Heart left ventricle (tissue), 16 donors: ENCODE data around the gene SERINC2. TPM values are rescaled to one million over a fixed set of nuclear protein-coding genes. Genes with fewer than 3 reads are reported as not detected.
"Not testable (repeated sequence)": the region's sequence is repeated elsewhere in the genome, so short reads cannot be mapped to it uniquely, and the experiment has no call there.

Experiments used
- ATAC-seq, 4 donors: fragments of 200-7000 bp; cut with Tn5 transposase; one replicate each; pipeline ENCODE4 v1.9.1; 2020 to 2022; ENCODE audit warnings: moderate library complexity in 4 of 4, mild to moderate bottlenecking in 3 of 4, moderate number of reproducible peaks in 1 of 4
- DNase-seq, 5 donors: peaks; one replicate each; pipeline ENCODE4 v3.0.0-alpha.2; 2020
- H3K27ac ChIP-seq, 12 donors: fragments of 200-600 bp; sonication (generic) in 4 of 12; one replicate each; pipeline versions ENCODE4 v1.5.0 to v1.8.0; 2016 to 2022; ENCODE audit warnings: mild to moderate bottlenecking in 2 of 12
- H3K27me3 ChIP-seq, 9 donors: fragments of 200-600 bp; sonication (generic) in 2 of 9; one replicate each; pipeline versions ENCODE4 v1.5.1 to v1.8.0; 2016 to 2022; ENCODE audit warnings: mild to moderate bottlenecking in 3 of 9
- H3K36me3 ChIP-seq, 9 donors: fragments of 200-600 bp; sonication (generic) in 2 of 9; one replicate each; pipeline versions ENCODE4 v1.5.0 to v1.8.0; 2018 to 2022; ENCODE audit warnings: mild to moderate bottlenecking in 2 of 9
- H3K4me1 ChIP-seq, 12 donors: fragments of 200-600 bp; sonication (generic) in 4 of 12; one replicate each; pipeline versions ENCODE4 v1.5.0 to v1.8.0; 2016 to 2022; ENCODE audit warnings: mild to moderate bottlenecking in 3 of 12
- H3K4me3 ChIP-seq, 12 donors: fragments of 200-600 bp; sonication (generic) in 4 of 12; one replicate each; pipeline versions ENCODE4 v1.5.0 to v1.8.0; 2017 to 2022; ENCODE audit warnings: mild to moderate bottlenecking in 9 of 12, moderate library complexity in 4 of 12
- H3K9me3 ChIP-seq, 12 donors: fragments of 200-600 bp; sonication (generic) in 4 of 12; one replicate each; pipeline versions ENCODE4 v1.5.0 to v1.8.0; 2016 to 2022; ENCODE audit warnings: mild to moderate bottlenecking in 1 of 12
- CTCF ChIP-seq, 12 donors: fragments of 200-600 bp; sonication (generic) in 4 of 12; IDR thresholded peaks; one replicate each; pipeline versions ENCODE4 v1.5.0 to v1.8.0; 2018 to 2022; ENCODE audit warnings: antibody characterized with exemption in 12 of 12, mild to moderate bottlenecking in 5 of 12
- POLR2A ChIP-seq, 2 donors: fragments of 450-650 bp; IDR thresholded peaks; one replicate each; pipeline ENCODE4 v1.6.1; 2017; ENCODE audit warnings: antibody characterized with exemption in 2 of 2, mild to moderate bottlenecking in 2 of 2, moderate library complexity in 2 of 2
- WGBS, 4 donors: extraction: QIAGEN DNeasy Blood & Tissue Kit in 2 of 4; methylation state at CpG; one replicate each; pipeline versions ENCODE4 v1.1.5 to v1.1.7; 2013 to 2018; 5-methylcytosine and 5-hydroxymethylcytosine counted together
- intact Hi-C, 10 donors: fragments of 100-400 bp; cut with DNase I; formaldehyde crosslinking; loops; one replicate each; pipeline versions ENCODE4 v1.11.1 to v1.14.2; 2022
- polyA plus RNA-seq, 2 donors: library from polyadenylated mRNA; stranded (reverse); fragments of 200-250 nt; gene quantifications; one replicate each; pipeline ENCODE4 v1.2.3, GENCODE V29; 2013
- total RNA-seq, 9 donors: library from RNA; depleted of rRNA in 2 of 9; stranded (reverse); fragments of >200 nt in 2 of 9; fragmentation: NEBNext Ultra II Directional in 3 of 9; extraction: Animal tissue kit (Norgen Biotek cat#: 25700) in 3 of 9; gene quantifications; one replicate each; pipeline versions ENCODE4 v1.1.0 to v1.2.4, GENCODE V29; 2016 to 2023
- donor health status: ischemic (EF 13 %, LVEDD 7.1; RV severe dilation, severe dysfunction).
- donor health status: healthy with polysubstance abuse.
- donor health status: DM: no; HTN: yes; CAD: no.
- donor health status: DM: no; HTN: no; CAD: no.
- donor health status: ischemic (EF 25% LVEDD 6.9; RV normal size, moderate dysfunction).
- donor health status: ischemic (EF 25% LVEDD 5.7; RV mildly dilated, moderate dysfunction).
- donor health status: healthy.
- donor health status: DM: yes; HTN: yes; CAD: no.
- donor health status: ischemic (EF 35%, LVEDD 5.7; RV mildly dilated, moderate dysfunction).
- donor health status: nonischemic (EF 11% LVEDD 7.7; RV severe dilation, severe dysfunction).
- donor health status: DM: yes; HTN: yes; CAD: no.
- donor health status: PGD.
- donor health status: ischemic (EF 29% LVEDD 5.4; RV normal size, mild dysfunction).
- donor health status: nonischemic (EF 23%, LVEDD 6.1; RV moderate dilation, normal function).

Gene SERINC2
- total and polyA plus RNA-seq, 11 donors, result 0.94 to 8.5 (median 2.3) TPM

GRCh38 chr1:31428436-31429221 is 15.6 kb downstream of the SERINC2 start:
- no peak overlapping the region for H3K27ac ChIP-seq
- no peak for ATAC-seq
- TF ChIP-seq CTCF (IDR thresholded peaks at IDR 0.05), result no peak
- TF ChIP-seq POLR2A (IDR thresholded peaks at IDR 0.05), result no peak
- peaks cover 0 to 9% (median 0%) of the 10 kb centered on the region in 9 donors for H3K27me3 ChIP-seq
- no peak overlapping the region for H3K4me3 ChIP-seq
- intact Hi-C loops, result loop anchor here in 4 of 10 donors (5.0 to 10.0 kb wide), 3 partner anchors 36 to 704 kb away; partner anchors contain the start of gene MATN1 (in 2 of the 4)
- H3K4me1 ChIP-seq, result no peaks in the 10 kb centered on the region
- no peak for DNase-seq
- H3K36me3 ChIP-seq, result no peaks in the 10 kb centered on the region
- H3K9me3 ChIP-seq, result no peaks in the 10 kb centered on the region
- WGBS, 4 donors, result 89 to 95% (median 92%) methylated on average over 10 to 12 of the region's 12 CpGs

- no peak for TF ChIP-seq CTCF (IDR thresholded peaks at IDR 0.05)
- no peak for TF ChIP-seq POLR2A (IDR thresholded peaks at IDR 0.05)
- Histone ChIP-seq H3K4me1 (no peaks in the 10 kb centered on the region), H3K27ac (no peak overlapping the region), H3K9me3 (no peaks in the 10 kb centered on the region), H3K36me3 (no peaks in the 10 kb centered on the region), H3K4me3 (no peak overlapping the region), H3K27me3 (peaks cover 0 to 6% (median 0%) of the 10 kb centered on the region in 9 donors)
- ATAC-seq (no peak), DNase-seq (no peak)
- 91 to 92% (median 91%) methylated on average over 6 of the region's 6 CpGs for WGBS, 4 donors
- intact Hi-C loops, result loop anchor here in 4 of 10 donors (5.0 to 10.0 kb wide), 3 partner anchors 37 to 705 kb away; partner anchors contain the start of gene MATN1 (in 2 of the 4)
These were observed 16.6 kb downstream of the SERINC2 start for GRCh38 chr1:31429583-31429982.

GRCh38 chr1:31431351-31432257 is 18.6 kb downstream of the SERINC2 start:
- peak; percentile 7 to 54 (median 29) for ATAC-seq
- intact Hi-C loops, result not testable (repeated sequence)
- 36 to 47% (median 45%) methylated on average over 3 of the region's 3 CpGs for WGBS, 4 donors

GRCh38 chr1:31432592-31433395 is 19.8 kb downstream of the SERINC2 start:
- H3K9me3 ChIP-seq, result no peaks in the 10 kb centered on the region
- TF ChIP-seq CTCF (IDR thresholded peaks at IDR 0.05), result no peak
- TF ChIP-seq POLR2A (IDR thresholded peaks at IDR 0.05), result no peak
- no peaks in the 10 kb centered on the region for H3K27me3 ChIP-seq
- ATAC-seq (no peak), DNase-seq (no peak)
- H3K4me1 ChIP-seq, result no peaks in the 10 kb centered on the region
- intact Hi-C loops, result no loop called here
- H3K27ac ChIP-seq, result no peak overlapping the region
- no peaks in the 10 kb centered on the region for H3K36me3 ChIP-seq
- H3K4me3 ChIP-seq, result no peak overlapping the region
- 85 to 92% (median 88%) methylated on average over 16 to 20 of the region's 20 CpGs for WGBS, 4 donors

More at GRCh38 chr1:31431351-31432257, 18.6 kb downstream of the SERINC2 start:
- DNase-seq, result peak in 2 of 5 donors; percentile 63 to 68
- not testable (repeated sequence) for H3K4me3 ChIP-seq, H3K36me3 ChIP-seq, H3K4me1 ChIP-seq, H3K27ac ChIP-seq, H3K27me3 ChIP-seq, H3K9me3 ChIP-seq
